IPS-NIHi11 (cell line): ENCODE data around the gene UCP1.

Experiments used
- DNase-seq: peaks from one replicate; pipeline ENCODE4 v3.0.0; 2012; ENCODE audit warnings: mixed read lengths, low spot score

Gene UCP1, protein sequence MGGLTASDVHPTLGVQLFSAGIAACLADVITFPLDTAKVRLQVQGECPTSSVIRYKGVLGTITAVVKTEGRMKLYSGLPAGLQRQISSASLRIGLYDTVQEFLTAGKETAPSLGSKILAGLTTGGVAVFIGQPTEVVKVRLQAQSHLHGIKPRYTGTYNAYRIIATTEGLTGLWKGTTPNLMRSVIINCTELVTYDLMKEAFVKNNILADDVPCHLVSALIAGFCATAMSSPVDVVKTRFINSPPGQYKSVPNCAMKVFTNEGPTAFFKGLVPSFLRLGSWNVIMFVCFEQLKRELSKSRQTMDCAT

DNA sequence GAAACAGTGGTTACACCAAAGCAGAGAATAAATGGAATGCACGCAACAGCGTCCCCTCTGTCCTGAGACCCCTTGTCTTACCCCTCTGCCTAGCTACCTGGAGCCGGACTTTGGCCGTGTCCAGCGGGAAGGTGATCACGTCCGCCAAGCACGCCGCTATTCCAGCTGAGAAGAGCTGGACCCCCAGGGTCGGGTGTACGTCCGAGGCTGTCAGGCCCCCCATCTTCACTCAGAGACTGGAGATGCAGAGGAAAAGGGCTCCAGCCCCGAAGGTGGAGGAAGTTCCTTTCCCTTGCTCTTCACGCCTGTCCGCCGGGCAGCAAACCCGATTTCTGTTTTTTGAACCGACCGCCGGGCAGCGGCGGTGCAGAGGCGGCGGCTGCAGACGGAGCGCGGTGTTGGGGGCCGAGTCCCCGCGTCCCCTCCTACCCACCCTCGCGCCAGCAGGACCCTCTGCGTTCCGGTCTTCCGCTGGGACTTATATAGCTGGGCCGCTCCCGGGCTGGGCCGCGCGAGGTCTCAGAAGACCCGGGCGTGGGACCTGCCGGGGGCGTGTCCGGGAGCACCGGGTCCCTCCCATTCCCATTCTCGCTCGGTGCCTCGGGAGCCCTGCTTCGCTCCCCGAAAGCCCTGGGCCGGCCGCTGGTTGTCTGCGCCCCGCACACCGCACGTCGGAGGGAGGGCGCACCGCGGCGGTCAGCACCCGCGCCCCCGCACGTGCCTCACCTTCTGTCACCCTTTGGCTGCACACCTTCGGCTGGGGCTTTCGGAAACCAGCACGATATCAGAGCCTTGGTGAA is at the start of gene UCP1:
Gene UCP1, minus strand, starts transcription at position 455 of the 800 bp plus-strand sequence. Its CDS starts 232 bp downstream, at position 223.
- DNase-seq, result peak; percentile 87

DNA sequence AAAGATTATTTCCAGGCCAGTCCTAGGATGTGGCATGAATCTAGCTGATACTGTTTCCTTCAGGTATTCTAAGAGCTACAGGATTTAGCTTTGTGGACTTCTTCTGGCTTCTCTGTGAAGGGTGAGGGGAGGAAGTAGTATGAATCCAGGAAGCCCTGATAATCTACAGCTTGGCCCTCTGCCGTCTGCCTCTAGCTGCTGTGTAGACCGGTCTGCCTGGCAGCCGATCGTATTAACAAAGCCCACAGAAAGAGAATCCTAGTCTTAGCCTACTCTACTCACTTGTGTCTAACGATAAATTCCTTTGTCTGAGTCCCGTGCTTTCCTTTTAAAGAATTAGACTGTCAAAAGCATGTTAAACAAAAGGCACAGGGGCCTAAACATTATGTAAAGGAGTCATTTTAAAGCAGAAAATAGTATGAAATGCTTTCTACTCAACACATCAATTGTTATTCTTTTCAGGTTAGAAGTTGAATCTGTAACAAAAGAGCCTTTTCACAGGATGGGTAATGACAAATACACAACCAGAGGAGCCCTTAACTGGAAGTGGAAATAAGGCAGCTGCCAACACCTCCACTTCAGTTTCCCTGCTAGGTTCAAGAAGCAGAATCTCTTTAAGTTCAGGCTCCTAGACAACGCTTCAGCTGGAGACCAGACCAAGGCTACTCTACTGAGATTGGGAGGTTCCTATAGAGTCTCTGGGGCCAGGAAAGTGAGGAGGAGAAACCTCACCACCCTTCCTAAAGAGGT is 48.9 kb upstream of the UCP1 start:
- DNase-seq, result no peak

DNA sequence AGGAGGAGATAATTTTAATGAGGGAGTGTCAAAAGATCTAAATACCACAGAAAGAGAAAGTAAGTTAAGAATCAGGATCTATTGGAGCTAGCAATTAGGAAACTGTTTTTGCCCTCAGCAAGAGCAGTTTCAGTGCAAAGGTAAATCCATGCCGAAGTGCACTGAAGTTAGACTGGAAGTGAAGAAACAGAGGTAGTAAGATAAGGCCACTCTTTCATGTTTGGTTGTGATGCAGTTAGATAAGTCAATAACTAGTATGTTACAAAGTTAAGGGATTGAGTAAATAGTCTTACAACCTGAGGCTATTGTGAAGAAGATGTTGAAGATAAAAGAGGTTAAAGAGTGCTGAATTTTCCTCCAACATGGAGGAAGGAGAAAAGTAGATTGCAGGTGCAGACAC is 46.7 kb upstream of the UCP1 start:
- DNase-seq, result no peak

DNA sequence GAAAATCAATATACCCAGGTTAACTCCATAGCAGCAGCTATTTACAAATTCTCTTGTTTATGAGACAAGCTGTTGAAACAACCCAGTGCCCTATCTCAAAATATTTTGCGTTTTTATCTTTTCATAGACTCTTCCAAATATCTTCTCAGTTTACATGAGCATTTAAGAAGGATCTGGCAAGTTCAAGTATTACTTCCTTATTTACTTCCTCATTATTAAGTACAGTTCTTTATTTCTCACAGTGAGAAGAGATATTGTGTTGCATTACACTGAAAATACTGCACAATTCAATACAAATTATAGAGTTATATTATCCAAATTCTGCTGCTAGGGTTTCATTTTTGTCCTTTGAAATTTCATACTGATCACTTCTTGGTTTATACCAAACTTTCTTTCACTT is 43.6 kb upstream of the UCP1 start:
- no peak for DNase-seq

DNA sequence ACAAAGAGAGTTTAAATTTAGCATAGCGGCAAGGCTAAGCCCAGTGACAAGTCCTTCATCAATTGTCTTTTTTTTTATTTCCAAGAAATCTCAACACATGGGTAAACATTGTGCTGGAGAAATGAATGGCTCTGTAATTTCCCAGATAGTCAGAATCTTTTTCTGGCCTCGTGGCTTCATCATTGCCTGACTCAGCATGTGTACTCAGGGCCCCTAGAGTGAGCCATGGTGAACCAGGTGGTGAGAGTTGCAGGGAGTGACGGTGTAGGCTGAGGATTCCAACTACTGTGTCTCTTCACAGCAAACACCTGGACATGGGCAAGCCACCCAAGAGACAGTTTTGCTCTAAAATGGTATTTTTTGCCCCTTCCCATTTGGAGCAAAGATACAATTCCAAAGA is 43.1 kb upstream of the UCP1 start:
- no peak for DNase-seq

DNA sequence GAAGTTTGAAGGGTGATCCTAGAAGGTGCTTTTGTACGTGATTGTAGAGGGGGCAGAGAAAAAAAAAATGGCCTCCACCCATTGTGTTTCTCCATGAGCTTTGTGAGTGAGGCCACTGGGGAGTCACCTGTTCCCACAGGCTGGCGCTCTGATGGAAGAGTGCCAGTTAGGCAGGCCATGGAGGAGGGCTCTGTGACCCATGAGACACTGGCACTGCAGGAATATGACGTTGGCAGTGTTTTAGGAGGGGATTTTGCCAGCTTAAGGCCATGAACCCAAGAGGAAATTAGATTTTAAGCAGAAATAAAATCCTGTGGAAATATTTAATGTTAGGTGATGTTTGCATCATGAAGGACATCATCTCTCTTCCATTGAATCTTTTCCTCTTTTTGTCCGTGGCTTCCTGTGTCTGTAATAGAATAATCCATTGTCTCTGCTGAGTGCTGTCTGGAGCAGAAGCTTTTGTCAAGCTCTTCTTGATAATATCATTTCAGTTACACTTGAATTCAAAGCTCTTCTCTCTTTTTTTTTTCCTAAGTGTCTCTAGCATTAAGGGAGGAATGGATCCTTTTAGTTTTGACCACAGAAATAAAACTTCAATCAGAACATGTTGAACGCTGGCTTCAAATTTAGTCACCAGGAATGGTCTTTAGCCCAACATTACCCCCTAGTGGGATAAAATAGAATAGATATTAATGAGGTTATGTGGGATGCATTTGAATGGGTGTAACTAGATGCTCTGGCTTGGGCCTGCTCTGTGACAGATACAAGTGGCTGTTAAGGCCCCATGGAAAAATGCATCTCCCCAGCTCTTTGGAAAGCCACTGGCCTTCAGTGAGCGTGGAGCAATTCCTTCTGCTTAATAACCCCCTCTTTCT is 41.0 kb upstream of the UCP1 start:
- peak; percentile 42 for DNase-seq

DNA sequence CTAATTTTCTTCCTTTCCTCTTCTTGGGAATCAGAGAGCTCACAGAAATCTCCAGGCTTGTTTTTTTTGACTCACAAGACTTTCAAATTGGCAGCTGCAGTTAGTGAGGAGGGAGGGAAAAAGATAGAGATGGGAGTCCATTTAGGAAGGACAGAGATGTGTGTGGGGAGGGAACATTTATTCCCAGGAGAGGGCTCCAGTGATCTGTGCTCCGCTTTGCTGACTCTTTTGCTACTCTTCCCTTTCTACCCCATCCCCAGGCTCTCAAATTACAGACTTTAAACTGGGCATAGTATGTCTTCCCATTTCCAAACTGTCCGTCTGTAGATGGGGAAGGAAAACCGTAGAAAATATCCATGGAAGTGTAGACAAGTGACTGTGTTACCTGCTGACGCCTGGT is 39.1 kb upstream of the UCP1 start:
- no peak for DNase-seq

DNA sequence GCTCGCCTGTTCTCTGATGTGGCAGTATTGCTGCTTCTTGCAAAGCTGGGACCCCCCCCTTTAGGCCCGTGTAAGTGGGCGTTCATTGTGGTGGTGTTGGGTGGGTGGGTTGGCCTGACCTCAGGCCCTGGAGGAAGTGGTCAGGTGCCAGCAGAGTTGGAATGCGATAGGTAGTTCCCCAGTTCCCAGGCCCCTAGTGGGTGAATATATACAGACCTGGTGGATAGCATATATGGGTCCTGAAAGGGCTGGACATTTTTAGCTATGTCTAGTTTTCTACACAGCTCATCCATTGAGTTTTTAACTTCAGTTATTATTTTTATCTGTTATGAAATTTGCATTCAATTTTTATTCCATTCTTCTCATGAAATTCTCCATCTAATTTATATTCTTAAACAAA is 35.8 kb upstream of the UCP1 start:
- DNase-seq, result no peak

DNA sequence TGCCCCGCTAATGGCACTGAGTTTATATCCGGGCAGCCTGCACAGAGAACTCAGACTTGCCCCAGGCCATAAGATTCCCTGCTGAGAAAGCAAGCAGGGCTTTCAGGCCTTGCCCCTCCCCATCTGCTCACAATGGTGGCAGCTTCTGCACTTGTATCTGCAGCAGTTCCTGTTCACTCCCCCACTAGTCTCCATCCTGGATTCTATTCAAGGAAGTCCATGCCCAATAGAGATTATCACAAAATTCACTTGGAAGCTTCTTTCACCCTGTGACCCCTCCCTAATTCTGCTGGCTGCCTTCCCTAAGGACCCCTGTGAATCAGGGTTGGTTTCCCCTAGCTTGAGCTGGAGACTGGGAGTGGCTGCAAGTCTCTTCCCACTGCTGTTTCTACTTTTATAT is 34.5 kb upstream of the UCP1 start:
- no peak for DNase-seq

DNA sequence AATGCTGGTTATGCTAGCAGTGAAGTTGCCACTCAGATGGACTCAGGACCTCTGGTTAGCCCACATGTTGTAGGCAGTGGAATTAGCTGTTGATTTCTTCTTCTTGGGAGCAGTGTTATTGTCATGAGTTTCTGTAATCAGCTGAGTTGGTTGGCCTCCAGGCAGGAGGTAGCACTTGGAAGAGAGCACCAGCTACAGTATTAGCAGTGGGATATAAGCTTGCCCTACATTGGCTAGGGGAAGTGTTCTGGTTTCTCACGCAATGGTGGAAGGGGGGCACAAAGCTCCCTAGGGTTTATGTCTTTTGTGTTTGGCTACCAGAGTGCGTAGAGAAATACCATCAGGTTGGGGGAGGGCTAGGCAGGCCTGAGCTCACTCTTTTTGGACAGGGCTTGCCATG is 34.0 kb upstream of the UCP1 start:
- DNase-seq, result no peak

DNA sequence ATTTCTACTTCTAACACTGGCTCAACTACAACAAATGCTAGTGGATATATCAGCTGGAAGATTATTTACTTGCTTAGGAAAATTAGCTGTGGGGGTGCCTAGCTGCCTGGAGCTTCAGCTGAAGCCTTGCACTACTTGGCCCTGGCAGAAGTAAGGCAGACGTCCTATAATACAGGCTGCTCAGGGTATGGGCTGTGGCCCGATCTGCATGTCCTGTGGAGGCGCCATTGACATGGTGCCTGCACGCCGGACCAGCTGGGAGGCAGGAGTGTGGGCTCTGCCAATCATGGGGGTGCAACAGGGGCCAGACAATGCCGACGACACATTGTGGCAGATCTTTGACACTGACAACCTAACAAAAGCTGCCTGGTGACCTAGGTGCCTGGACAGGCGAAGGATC is 31.6 kb upstream of the UCP1 start:
- no peak for DNase-seq

DNA sequence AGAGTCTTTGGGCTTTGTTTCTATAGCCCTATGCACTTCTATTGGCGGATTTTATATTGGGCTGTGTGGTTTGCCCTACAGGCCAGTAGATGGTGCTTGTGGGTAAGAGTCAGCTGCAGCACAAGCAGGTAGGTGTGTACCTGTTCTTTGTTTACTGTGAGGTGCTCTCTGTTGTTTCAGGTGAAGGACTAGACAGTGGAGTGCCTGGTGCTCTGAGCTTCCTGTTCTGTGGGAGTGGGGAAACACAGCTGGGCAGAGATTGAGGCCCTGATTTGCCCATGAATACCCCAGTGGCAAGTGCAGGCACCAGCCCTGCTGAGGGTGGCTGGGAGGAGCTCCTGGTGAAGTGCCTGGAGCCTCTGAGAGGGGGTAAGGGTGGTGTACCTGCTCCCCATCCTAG is 26.3 kb upstream of the UCP1 start:
- DNase-seq, result peak; percentile 72

DNA sequence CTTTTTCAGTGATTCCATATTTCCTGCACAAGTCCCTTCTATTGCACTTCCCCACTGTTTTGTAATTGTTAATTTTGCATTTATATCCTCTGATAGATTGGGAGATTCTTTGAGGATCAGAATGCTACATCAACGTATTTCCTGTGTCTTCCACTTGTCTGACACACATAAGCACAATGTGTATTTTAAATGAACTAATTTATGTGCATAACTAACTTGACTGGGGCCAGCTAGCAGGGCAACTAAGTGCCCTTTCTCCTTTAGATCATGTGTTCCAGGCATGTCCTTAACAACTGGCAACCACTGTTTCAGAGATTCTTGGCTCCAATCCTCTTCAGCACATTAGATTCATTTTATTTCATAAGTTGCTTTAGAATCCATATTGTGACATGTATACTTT is 15.7 kb upstream of the UCP1 start:
- no peak for DNase-seq

DNA sequence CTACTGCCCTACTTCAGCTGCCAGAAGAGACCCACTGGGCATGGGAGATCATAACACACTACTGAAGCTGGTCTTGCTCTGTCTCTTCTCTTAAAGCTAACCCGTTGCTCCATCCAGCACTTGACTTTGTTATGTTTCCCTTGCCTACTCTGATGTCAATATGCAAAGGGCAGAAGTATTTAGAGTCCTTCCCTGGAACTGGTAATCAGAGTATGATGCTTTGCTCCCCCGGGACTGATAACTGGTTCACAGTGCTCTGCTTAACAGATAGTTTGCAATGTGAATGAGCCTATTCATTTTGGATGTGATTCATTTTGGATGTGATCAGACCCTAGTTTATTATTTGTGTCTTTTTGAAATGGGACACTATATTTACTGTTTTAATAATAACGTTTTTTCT is 12.3 kb upstream of the UCP1 start:
- DNase-seq, result no peak

DNA sequence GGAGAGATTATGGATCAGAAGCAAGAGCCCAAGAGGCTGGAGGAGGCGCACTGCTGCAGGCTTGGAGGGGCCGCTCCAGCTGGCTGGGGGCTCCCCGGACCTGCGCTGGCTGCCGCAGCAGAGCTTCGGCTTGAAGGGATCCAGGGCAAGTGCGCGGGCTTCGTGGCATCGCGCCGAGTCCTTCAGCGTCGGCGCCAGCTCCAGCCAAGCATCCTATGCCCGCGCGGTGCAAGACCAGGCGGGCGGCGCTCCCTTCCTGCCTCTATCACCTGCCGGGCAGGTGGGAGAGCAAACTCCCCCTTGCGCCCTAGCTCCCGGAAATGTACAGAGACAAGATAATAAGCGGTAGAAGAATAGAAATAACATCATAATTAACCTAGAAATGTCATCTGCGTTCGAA is 10.5 kb upstream of the UCP1 start:
- no peak for DNase-seq

DNA sequence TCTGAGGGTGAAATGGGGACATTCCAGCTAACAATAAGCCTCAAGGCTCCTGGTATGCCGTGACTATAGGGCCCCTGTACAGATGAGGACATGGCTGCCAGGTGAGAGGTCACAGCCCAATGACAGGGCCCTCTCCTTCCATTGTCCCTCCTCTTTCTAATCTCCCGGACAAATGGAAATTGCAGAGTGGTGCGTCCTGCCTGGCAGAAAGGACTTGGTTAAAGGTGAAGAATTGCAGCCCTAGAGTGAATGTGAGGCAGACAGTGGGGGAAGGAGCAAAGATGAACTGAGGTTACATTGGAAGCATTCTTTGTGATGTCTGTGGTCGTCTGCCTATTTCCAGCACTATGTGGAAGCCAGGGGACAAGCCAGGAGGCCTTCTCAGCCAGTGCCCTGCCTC is 6.7 kb upstream of the UCP1 start:
- no peak for DNase-seq

DNA sequence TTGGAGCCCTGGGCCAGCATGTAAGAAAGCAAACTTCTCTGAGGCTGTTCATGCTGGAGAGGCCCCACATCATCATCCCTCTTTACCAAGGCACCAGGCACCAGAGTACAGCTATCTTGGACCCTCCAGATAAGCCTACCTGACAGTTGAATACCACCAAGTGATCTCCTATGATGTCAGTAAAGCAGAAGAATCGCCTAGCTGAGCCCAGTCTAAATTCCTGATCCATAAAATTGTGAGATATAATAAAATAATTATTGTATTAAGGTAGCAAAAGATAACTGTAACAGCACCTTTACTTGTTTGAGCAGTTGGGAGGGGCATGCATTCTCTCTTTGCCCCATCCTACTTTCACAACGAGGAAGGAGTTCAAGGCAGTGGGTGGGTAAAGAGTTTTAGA is 2.9 kb upstream of the UCP1 start:
- no peak for DNase-seq

DNA sequence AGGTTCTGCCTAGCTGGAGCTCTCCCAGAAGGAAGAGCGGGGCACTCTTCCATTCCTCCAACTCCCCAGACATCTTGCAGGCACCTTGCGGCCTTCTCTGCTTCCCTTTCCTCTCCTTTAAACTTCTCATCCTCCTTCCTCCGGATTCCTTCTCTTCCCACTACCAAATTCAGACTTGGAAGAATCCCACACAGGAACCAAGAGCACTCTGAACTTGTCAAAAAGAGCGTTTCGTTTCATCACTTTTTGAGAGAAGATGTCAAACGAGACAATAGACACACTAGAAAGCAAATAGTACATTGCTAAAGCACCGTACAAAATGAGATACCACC is 512 bp upstream of the UCP1 start:
- DNase-seq, result no peak

DNA sequence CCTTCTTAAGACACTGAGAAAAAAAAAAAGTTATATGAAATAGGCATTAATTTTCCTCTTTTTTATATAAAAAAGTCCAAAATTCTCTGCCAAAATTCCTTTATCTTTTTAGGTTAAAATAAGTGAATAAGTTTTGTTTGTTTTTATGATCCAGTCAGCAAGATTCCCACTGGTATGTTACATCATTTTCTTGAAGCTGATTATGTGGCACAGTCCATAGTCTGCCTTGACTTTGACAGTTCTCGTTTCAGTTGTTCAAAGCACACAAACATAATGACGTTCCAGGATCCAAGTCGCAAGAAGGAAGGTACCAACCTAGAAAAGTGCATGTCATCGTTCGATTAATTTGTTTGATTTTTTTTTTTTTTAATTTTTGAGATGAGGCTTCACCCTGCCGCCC is 9.1 kb downstream of the UCP1 start:
- DNase-seq, result no peak

DNA sequence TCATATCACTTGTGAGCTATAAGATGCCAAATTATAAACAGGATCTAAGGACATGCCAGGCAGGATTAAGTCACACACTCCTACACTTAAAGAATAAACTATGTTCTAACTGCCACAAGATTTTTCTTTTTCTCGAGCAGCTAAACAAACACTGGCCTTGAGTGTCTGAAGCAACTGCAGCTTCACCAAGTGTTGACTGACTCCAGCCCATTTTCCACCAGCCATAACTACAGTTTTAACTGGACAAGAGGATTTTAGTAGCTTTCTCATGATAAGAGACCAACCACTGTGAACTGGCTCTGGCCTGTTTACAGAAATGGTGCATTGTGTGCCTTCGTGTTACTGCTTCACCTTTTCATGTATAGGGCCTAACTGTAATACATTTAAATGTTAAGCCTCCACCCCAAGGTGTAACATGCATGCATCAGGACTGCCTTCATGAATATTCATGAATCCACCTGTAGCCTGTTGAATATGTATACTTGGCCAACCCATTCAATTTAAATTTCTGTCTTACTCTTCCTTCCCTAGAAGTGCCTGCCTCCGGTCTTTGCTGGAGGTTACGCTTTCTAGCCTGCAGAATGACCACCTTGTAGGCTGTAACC is 10.8 kb downstream of the UCP1 start:
- DNase-seq, result no peak

DNA sequence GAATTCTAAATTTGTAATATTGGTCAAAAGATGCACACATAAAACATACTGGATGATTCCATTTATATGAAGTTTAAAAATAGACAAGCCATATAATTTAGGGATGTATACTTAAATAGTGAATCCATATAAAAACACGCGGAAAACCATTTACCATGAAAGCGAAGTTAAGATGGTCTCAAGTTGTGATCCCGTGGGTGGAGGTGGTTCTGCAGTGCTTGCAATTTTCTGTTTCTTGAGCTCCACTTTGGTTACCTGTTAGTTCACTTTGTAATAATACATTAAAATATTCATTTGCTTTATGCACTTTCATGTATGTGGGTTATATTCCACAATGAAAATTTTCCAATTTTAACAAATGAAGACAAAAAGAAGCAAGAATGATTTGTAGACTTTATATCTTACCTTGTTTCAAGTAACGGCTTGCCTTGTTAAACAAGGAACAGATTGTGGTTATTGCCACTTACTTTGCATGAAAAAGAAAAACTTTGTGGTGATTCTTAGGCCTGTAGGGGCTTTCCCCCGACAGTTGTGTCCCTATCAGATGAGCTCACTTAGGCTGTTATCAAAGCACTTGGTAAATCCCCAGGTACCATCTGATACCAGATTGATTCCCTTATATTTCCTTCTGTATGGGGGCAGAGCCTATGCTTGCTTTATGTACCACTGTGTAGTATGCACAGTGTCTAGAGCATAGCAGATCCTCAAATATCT is 12.2 kb downstream of the UCP1 start:
- DNase-seq, result no peak
